PC-3 (cell line): ENCODE data around the gene COX10. TPM values are rescaled to one million over a fixed set of nuclear protein-coding genes. Genes with fewer than 3 reads are reported as not detected.

Source experiments
- ATAC-seq: fragments of 200-7000 bp; cut with Tn5 transposase; 2 replicates; pipeline ENCODE4 v1.9.1; 2020; ENCODE audit warnings: mild to moderate bottlenecking, moderate library complexity
- BruUV-seq: library from RNA; stranded (reverse); fragments of 400-500 nt; replicated peaks from 2 replicates; lab custom pipeline; 2021; lab: Mats Ljungman, UMichigan
- CTCF ChIA-PET: fragments of 300-600 bp; sonication (Branson Sonifier 250); formaldehyde crosslinking; loops from one replicate; lab custom pipeline; 2022; ENCODE audit warnings: antibody characterized with exemption; lab: Charles Lee
- POLR2A ChIA-PET: fragments of 300-600 bp; sonication (Branson Sonifier 250); formaldehyde crosslinking; loops from one replicate; lab custom pipeline; 2022; ENCODE audit warnings: antibody characterized with exemption; ENCODE audit not compliant: unreplicated experiment; lab: Charles Lee
- DNase-seq: peaks from one replicate; pipeline ENCODE4 v3.0.0-alpha.2; 2015
- H2AFZ ChIP-seq: fragments of 300-600 bp; sonication (generic); 2 replicates; pipeline ENCODE4 v1.6.0; 2016; ENCODE audit warnings: antibody characterized with exemption, low read length
- H3F3A ChIP-seq: fragments of 300-600 bp; sonication (generic); one replicate; pipeline ENCODE4 v1.6.0; 2017; ENCODE audit warnings: antibody characterized with exemption, low read length, control low read depth, mild to moderate bottlenecking; ENCODE audit not compliant: unreplicated experiment
- H3K27ac ChIP-seq: fragments of 300-600 bp; sonication (generic); 2 replicates; pipeline ENCODE4 v1.5.1; 2016; ENCODE audit warnings: mild to moderate bottlenecking, low read length
- H3K27me3 ChIP-seq: fragments of 300-600 bp; sonication (generic); 2 replicates; pipeline ENCODE4 v1.6.1; 2016; ENCODE audit warnings: low read length, mixed read lengths
- H3K36me3 ChIP-seq: fragments of 300-600 bp; sonication (generic); 2 replicates; pipeline ENCODE4 v1.6.1; 2016; ENCODE audit warnings: low read depth, mixed run types, low read length, mixed read lengths
- H3K4me1 ChIP-seq: fragments of 300-600 bp; sonication (generic); 2 replicates; pipeline ENCODE4 v1.5.1; 2016; ENCODE audit warnings: low read length; ENCODE audit not compliant: insufficient read depth
- H3K4me2 ChIP-seq: fragments of 300-600 bp; sonication (generic); 2 replicates; pipeline ENCODE4 v1.6.0; 2016; ENCODE audit warnings: low read length
- H3K4me3 ChIP-seq: fragments of 300-600 bp; sonication (generic); 2 replicates; pipeline ENCODE4 v1.5.1; 2016; ENCODE audit warnings: mild to moderate bottlenecking, low read length, mixed read lengths
- H3K79me2 ChIP-seq: fragments of 300-600 bp; sonication (generic); 2 replicates; pipeline ENCODE4 v1.6.1; 2017; ENCODE audit warnings: low read length, mixed read lengths
- H3K9ac ChIP-seq: fragments of 300-600 bp; sonication (generic); 2 replicates; pipeline ENCODE4 v1.6.0; 2016; ENCODE audit warnings: mild to moderate bottlenecking, low read length
- H3K9me2 ChIP-seq: fragments of 300-600 bp; sonication (generic); replicated peaks from 2 replicates; pipeline ENCODE4 v1.6.1; 2016; ENCODE audit warnings: mixed run types, low read length, mixed read lengths
- H3K9me3 ChIP-seq: fragments of 300-600 bp; sonication (generic); 2 replicates; pipeline ENCODE4 v1.6.1; 2016; ENCODE audit warnings: low read length, mixed read lengths
- H4K20me1 ChIP-seq: fragments of 300-600 bp; sonication (generic); 2 replicates; pipeline ENCODE4 v1.6.1; 2016; ENCODE audit warnings: low read length, mixed read lengths
- CTCF ChIP-seq: fragments of 300-600 bp; sonication (generic); conservative IDR thresholded peaks from 2 replicates; pipeline ENCODE4 v1.5.1; 2017; ENCODE audit warnings: antibody characterized with exemption, low read depth, mild to moderate bottlenecking, low read length
- EZH2 ChIP-seq: fragments of 300-600 bp; sonication (generic); IDR thresholded peaks from one replicate; pipeline ENCODE4 v1.6.1; 2017; ENCODE audit warnings: antibody characterized with exemption, mild to moderate bottlenecking, low read length; ENCODE audit not compliant: unreplicated experiment
- EZH2phosphoT487 ChIP-seq: fragments of 300-600 bp; sonication (generic); IDR thresholded peaks from 2 replicates; pipeline ENCODE4 v1.6.1; 2018; ENCODE audit warnings: mild to moderate bottlenecking, antibody characterized with exemption, low read length, borderline replicate concordance
- intact Hi-C: fragments of 100-400 bp; cut with micrococcal nuclease; formaldehyde crosslinking; loops from 2 replicates; pipeline ENCODE4 v1.9.0; 2023
- total RNA-seq: library from RNA; depleted of rRNA; stranded (reverse); fragments of >200 nt; gene quantifications from 2 replicates; pipeline ENCODE4 v1.2.3, GENCODE V29; 2014

The COX10 gene
- total RNA-seq, 1 experiment from 2014 or later, result 34.7 TPM

- ChIA-PET CTCF (no interaction called here), POLR2A (no interaction called here)
- Histone ChIP-seq H3K27me3 (no peaks in the 10 kb centered on the region), H3K27ac (no peak overlapping the region), H3K4me2 (no peak overlapping the region), H3K79me2 (peaks cover 15% of the 10 kb centered on the region), H4K20me1 (peaks cover 2% of the 10 kb centered on the region; the same call in 1 of the 2 replicates), H3K4me1 (no peaks in the 10 kb centered on the region), H2AFZ (no peak overlapping the region), H3K9ac (no peak overlapping the region), H3K4me3 (no peak overlapping the region), H3K9me3 (no peaks in the 10 kb centered on the region), H3K36me3 (peaks cover 3% of the 10 kb centered on the region; the same call in 1 of the 2 replicates), H3K9me2 (no peaks in the 10 kb centered on the region), H3F3A (no peaks in the 10 kb centered on the region)
- ATAC-seq (no peak), DNase-seq (no peak)
- TF ChIP-seq CTCF, result no peak
- no peak for TF ChIP-seq EZH2
- TF ChIP-seq EZH2phosphoT487, result no peak
- intact Hi-C loops, result no loop called here
- BruUV-seq, result no TSS peak
Observed at GRCh38 chr17:14103836-14104235, 34.5 kb downstream of the COX10 start.

GRCh38 chr17:14104734-14105133 lies 35.4 kb downstream of the COX10 start:
- DNase-seq (no peak), ATAC-seq (no peak)
- intact Hi-C loops, result no loop called here
- Histone ChIP-seq H4K20me1 (no peaks in the 10 kb centered on the region), H3K9me3 (no peaks in the 10 kb centered on the region), H3K27me3 (no peaks in the 10 kb centered on the region), H3K9me2 (no peaks in the 10 kb centered on the region), H3K4me1 (no peaks in the 10 kb centered on the region), H3K79me2 (peaks cover 15% of the 10 kb centered on the region; the same call in 1 of the 2 replicates), H3K4me2 (no peak overlapping the region), H3K9ac (no peak overlapping the region), H3F3A (no peaks in the 10 kb centered on the region), H3K27ac (no peak overlapping the region), H2AFZ (no peak overlapping the region), H3K4me3 (no peak overlapping the region), H3K36me3 (peaks cover 3% of the 10 kb centered on the region; the same call in 1 of the 2 replicates)
- ChIA-PET CTCF (no interaction called here), POLR2A (no interaction called here)
- no TSS peak for BruUV-seq
- TF ChIP-seq EZH2phosphoT487 (no peak), CTCF (no peak), EZH2 (no peak)

GRCh38 chr17:14107889-14108288 lies 38.6 kb downstream of the COX10 start:
- Histone ChIP-seq H3K36me3 (peaks cover 3% of the 10 kb centered on the region; the same call in 1 of the 2 replicates), H3K4me3 (no peak overlapping the region), H3K9ac (no peak overlapping the region), H3K27ac (no peak overlapping the region), H3F3A (no peaks in the 10 kb centered on the region), H3K9me2 (no peaks in the 10 kb centered on the region), H3K4me1 (no peaks in the 10 kb centered on the region), H3K4me2 (no peak overlapping the region), H3K27me3 (no peaks in the 10 kb centered on the region), H2AFZ (no peak overlapping the region), H4K20me1 (no peaks in the 10 kb centered on the region), H3K79me2 (peaks cover 18% of the 10 kb centered on the region), H3K9me3 (no peaks in the 10 kb centered on the region)
- no TSS peak for BruUV-seq
- TF ChIP-seq EZH2, result no peak
- no peak for TF ChIP-seq EZH2phosphoT487
- no peak for TF ChIP-seq CTCF
- POLR2A ChIA-PET, result no interaction called here
- DNase-seq (no peak), ATAC-seq (no peak)
- CTCF ChIA-PET, result no interaction called here
- intact Hi-C loops, result no loop called here
